ENCODE measurements around the gene SHROOM3.

- TF ChIP-seq CTCF (IDR thresholded peaks at IDR 0.05; ENCODE audit: insufficient read depth, low read length, poor library complexity, severe bottlenecking): no peak
- no peak for TF ChIP-seq EZH2phosphoT487 (conservative IDR thresholded peaks at IDR 0.05; ENCODE audit: low read length)
Measured at GRCh38 chr4:76457885-76458284, 22.9 kb downstream of the SHROOM3 start.
